Measurements from ENCODE around the gene ZCCHC24. TPM values are rescaled to one million over a fixed set of nuclear protein-coding genes. Genes with fewer than 3 reads are reported as not detected.

Gene ZCCHC24
- total and polyA plus RNA-seq, 4 donors = 7.8 to 23.9 (median 14.8) TPM

DNA sequence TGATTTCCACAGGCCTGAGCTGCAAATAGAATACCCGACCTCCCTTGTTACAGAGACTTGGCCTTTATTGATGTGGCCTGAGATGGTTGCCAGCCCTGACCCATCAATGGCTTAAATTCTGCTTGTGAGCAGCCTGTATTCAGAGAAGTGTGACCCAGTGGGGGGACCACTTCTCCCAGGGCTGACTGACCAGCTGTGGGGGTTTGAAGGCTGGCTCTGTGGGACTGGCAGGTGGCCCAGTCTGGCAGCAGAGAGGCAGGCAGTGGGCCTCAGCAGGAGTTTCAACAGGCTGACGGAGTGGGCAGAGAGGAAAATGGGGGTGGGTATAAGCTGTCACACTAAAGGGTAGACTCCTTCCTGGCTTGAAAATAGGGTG lies 110.3 kb downstream of the ZCCHC24 start:
- no peak for DNase-seq (ENCODE audit: low spot score)
- no peak overlapping the region for H3K4me3 ChIP-seq (ENCODE audit: low read depth in 1 of 3, low read length in 3 of 3)
- no peaks in the 10 kb centered on the region for H3K36me3 ChIP-seq (ENCODE audit: control insufficient read depth in 4 of 4, insufficient read depth in 3 of 4, low read depth in 1 of 4, low read length in 3 of 4)
- H3K27me3 ChIP-seq (ENCODE audit: control insufficient read depth in 4 of 4, insufficient read depth in 4 of 4, low read length in 3 of 4) = no peaks in the 10 kb centered on the region
- H3K4me1 ChIP-seq (ENCODE audit: control insufficient read depth in 4 of 4, insufficient read depth in 4 of 4, low read length in 3 of 4) = peaks cover 9 to 37% (median 29%) of the 10 kb centered on the region in 4 donors
- 33% methylated on average over 2 of the region's 2 CpGs for WGBS
- peak overlapping the region in 1 of 2 donors; percentile 24 for H3K9ac ChIP-seq (ENCODE audit: low read depth in 1 of 2, low read length in 2 of 2)
- H3K9me3 ChIP-seq (ENCODE audit: control insufficient read depth in 4 of 4, low read length in 3 of 4) = no peaks in the 10 kb centered on the region
- H3K27ac ChIP-seq (ENCODE audit: low read depth in 1 of 2, low read length in 2 of 2) = peak overlapping the region; percentile 70 to 77
- no peak for TF ChIP-seq RAD21 (IDR thresholded peaks at IDR 0.05)
- TF ChIP-seq NR2F2 (IDR thresholded peaks at IDR 0.05) = no peak
- TF ChIP-seq TAF1 (conservative IDR thresholded peaks at IDR 0.05) = no peak
- no peak for TF ChIP-seq GABPA (IDR thresholded peaks at IDR 0.05 in 1 of 2, conservative IDR thresholded peaks at IDR 0.05 in 1 of 2)
- TF ChIP-seq, protein P1, sequence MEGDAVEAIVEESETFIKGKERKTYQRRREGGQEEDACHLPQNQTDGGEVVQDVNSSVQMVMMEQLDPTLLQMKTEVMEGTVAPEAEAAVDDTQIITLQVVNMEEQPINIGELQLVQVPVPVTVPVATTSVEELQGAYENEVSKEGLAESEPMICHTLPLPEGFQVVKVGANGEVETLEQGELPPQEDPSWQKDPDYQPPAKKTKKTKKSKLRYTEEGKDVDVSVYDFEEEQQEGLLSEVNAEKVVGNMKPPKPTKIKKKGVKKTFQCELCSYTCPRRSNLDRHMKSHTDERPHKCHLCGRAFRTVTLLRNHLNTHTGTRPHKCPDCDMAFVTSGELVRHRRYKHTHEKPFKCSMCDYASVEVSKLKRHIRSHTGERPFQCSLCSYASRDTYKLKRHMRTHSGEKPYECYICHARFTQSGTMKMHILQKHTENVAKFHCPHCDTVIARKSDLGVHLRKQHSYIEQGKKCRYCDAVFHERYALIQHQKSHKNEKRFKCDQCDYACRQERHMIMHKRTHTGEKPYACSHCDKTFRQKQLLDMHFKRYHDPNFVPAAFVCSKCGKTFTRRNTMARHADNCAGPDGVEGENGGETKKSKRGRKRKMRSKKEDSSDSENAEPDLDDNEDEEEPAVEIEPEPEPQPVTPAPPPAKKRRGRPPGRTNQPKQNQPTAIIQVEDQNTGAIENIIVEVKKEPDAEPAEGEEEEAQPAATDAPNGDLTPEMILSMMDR (IDR thresholded peaks at IDR 0.05; ENCODE audit: low read depth, low read length, missing input control) = no peak
- TF ChIP-seq, protein P2, sequence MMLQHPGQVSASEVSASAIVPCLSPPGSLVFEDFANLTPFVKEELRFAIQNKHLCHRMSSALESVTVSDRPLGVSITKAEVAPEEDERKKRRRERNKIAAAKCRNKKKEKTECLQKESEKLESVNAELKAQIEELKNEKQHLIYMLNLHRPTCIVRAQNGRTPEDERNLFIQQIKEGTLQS (IDR thresholded peaks at IDR 0.05) = no peak
- TF ChIP-seq HNF4G (IDR thresholded peaks at IDR 0.05) = no peak
- TF ChIP-seq JUND (IDR thresholded peaks at IDR 0.05) = no peak
- TF ChIP-seq RXRA (IDR thresholded peaks at IDR 0.05) = no peak
- no peak for TF ChIP-seq HNF4A (conservative IDR thresholded peaks at IDR 0.05)
- TF ChIP-seq EGR1 (IDR thresholded peaks at IDR 0.05; ENCODE audit: low read depth in 2 of 2) = no peak
- TF ChIP-seq, protein P3, sequence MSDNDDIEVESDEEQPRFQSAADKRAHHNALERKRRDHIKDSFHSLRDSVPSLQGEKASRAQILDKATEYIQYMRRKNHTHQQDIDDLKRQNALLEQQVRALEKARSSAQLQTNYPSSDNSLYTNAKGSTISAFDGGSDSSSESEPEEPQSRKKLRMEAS (IDR thresholded peaks at IDR 0.05) = no peak
- TF ChIP-seq SP1 (IDR thresholded peaks at IDR 0.05) = no peak
- TF ChIP-seq YY1 (IDR thresholded peaks at IDR 0.05) = no peak

DNA sequence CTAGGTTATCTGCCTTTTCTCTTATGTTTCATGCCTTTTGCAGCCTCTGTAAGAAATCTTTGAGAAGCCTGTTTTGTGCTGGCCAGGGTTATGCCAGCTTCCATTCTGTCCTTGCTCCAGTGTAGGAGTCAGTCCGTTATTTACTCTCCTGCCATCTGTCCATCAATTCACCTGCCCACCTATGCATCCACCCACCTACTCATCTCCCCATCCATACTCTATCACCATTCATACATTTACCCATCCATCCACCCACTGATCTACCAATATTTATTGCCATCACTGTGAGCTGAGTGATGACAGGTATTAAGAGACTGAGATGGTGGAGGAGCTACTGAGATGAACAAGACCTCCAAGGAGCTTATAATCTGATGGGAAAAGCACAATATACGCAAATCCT lies 110.9 kb downstream of the ZCCHC24 start:
- H3K27me3 ChIP-seq (ENCODE audit: control insufficient read depth in 4 of 4, insufficient read depth in 4 of 4, low read length in 3 of 4) = no peaks in the 10 kb centered on the region

More for the DNA sequence above, 110.9 kb downstream of the ZCCHC24 start:
- H3K9me3 ChIP-seq (ENCODE audit: control insufficient read depth in 4 of 4, low read length in 3 of 4) = no peaks in the 10 kb centered on the region
- H3K9ac ChIP-seq (ENCODE audit: low read depth in 1 of 2, low read length in 2 of 2) = peak overlapping the region in 1 of 2 donors; percentile 24
- no peak overlapping the region for H3K4me3 ChIP-seq (ENCODE audit: low read depth in 1 of 3, low read length in 3 of 3)
- DNase-seq (ENCODE audit: low spot score) = no peak
- H3K4me1 ChIP-seq (ENCODE audit: control insufficient read depth in 4 of 4, insufficient read depth in 4 of 4, low read length in 3 of 4) = peaks cover 9 to 37% (median 27%) of the 10 kb centered on the region in 4 donors
- TF ChIP-seq TAF1 (conservative IDR thresholded peaks at IDR 0.05) = no peak
- no peak for TF ChIP-seq EGR1 (IDR thresholded peaks at IDR 0.05; ENCODE audit: low read depth in 2 of 2)
- TF ChIP-seq RXRA (IDR thresholded peaks at IDR 0.05) = no peak
- TF ChIP-seq GABPA (IDR thresholded peaks at IDR 0.05 in 1 of 2, conservative IDR thresholded peaks at IDR 0.05 in 1 of 2) = no peak
- TF ChIP-seq JUND (IDR thresholded peaks at IDR 0.05) = no peak
- no peak for TF ChIP-seq RAD21 (IDR thresholded peaks at IDR 0.05)
- TF ChIP-seq, protein P2 (IDR thresholded peaks at IDR 0.05) = no peak
- no peak for TF ChIP-seq HNF4A (conservative IDR thresholded peaks at IDR 0.05)
- no peak for TF ChIP-seq NR2F2 (IDR thresholded peaks at IDR 0.05)
- TF ChIP-seq, protein P1 (IDR thresholded peaks at IDR 0.05; ENCODE audit: low read depth, low read length, missing input control) = no peak
- no peak for TF ChIP-seq FOXA2 (IDR thresholded peaks at IDR 0.05)
- TF ChIP-seq SP1 (IDR thresholded peaks at IDR 0.05) = no peak
- H3K27ac ChIP-seq (ENCODE audit: low read depth in 1 of 2, low read length in 2 of 2) = peak overlapping the region in 1 of 2 donors; percentile 77
- H3K36me3 ChIP-seq (ENCODE audit: control insufficient read depth in 4 of 4, insufficient read depth in 3 of 4, low read depth in 1 of 4, low read length in 3 of 4) = no peaks in the 10 kb centered on the region
- WGBS = 97% methylated on average over 2 of the region's 2 CpGs

Data from liver (tissue), 9 donors.